Ascending aorta (tissue), 2 donors: Measurements from ENCODE around the gene NXPH2. TPM values are rescaled to one million over a fixed set of nuclear protein-coding genes. Genes with fewer than 3 reads are reported as not detected.
"Not testable (repeated sequence)": the region's sequence is repeated elsewhere in the genome, so short reads cannot be mapped to it uniquely, and the experiment has no call there.

Experiments used
- DNase-seq, 2 donors: peaks; one replicate each; pipeline ENCODE4 v3.0.0-alpha.2; 2019; ENCODE audit warnings: low spot score in 2 of 2
- H3K27ac ChIP-seq, 2 donors: fragments of 200-600 bp; sonication (generic); one replicate each; pipeline ENCODE4 v1.5.1; 2016 to 2017; ENCODE audit warnings: mild to moderate bottlenecking in 1 of 2
- H3K27me3 ChIP-seq: fragments of 200-600 bp; sonication (generic); one replicate; pipeline ENCODE4 v1.5.1; 2017
- H3K36me3 ChIP-seq, 2 donors: fragments of 200-600 bp; sonication (generic); one replicate each; pipeline ENCODE4 v1.5.1; 2016
- H3K4me1 ChIP-seq, 2 donors: fragments of 200-600 bp; sonication (generic); one replicate each; pipeline ENCODE4 v1.5.1; 2016 to 2017; ENCODE audit warnings: mild to moderate bottlenecking in 1 of 2
- H3K4me3 ChIP-seq, 2 donors: fragments of 200-600 bp; sonication (generic); one replicate each; pipeline ENCODE4 v1.5.1; 2016 to 2017; ENCODE audit warnings: mild to moderate bottlenecking in 1 of 2
- H3K9me3 ChIP-seq, 2 donors: fragments of 200-600 bp; sonication (generic); one replicate each; pipeline ENCODE4 v1.5.1; 2016
- intact Hi-C: fragments of 100-400 bp; cut with DNase I; formaldehyde crosslinking; loops from one replicate; pipeline ENCODE4 v1.15.1; 2023
- total RNA-seq: library from RNA; depleted of rRNA; stranded (reverse); fragments of >200 nt; gene quantifications from one replicate; pipeline ENCODE4 v1.1.0, GENCODE V29; 2016
- TF ChIP-seq, protein P1 (sequence below), 3 experiments: fragments of 200-600 bp in 2 of 3; fragments of 450-650 bp in 1 of 3; sonication (generic) in 2 of 3; IDR thresholded peaks; one replicate each; pipeline ENCODE4 v1.5.1; 2016 to 2019; ENCODE audit warnings: antibody characterized with exemption in 3 of 3, mild to moderate bottlenecking in 1 of 3, moderate library complexity in 1 of 3

NXPH2 gene
- total RNA-seq, 1 donor from 2014 or later: not detected

DNA sequence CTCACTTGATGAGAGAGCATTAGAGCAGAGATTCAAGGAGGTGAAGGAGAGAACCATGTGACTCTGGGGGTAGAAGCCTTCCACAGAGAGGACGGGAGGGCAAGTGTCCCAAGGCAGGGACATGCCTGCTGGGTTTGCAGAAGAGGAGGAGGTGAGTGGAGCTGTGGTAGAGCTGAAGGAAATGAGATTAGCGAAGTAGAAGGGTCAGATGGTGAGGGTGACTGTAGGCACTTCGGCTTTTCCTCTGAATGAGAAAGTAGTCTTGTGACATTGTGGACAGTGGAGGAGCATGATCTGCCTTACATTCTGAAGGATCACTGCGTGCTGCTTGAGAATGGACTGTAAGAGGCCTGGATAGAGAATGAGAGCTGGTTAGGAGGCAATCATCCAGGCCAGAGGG lies 126.0 kb downstream of the NXPH2 start:
- TF ChIP-seq, protein P1, sequence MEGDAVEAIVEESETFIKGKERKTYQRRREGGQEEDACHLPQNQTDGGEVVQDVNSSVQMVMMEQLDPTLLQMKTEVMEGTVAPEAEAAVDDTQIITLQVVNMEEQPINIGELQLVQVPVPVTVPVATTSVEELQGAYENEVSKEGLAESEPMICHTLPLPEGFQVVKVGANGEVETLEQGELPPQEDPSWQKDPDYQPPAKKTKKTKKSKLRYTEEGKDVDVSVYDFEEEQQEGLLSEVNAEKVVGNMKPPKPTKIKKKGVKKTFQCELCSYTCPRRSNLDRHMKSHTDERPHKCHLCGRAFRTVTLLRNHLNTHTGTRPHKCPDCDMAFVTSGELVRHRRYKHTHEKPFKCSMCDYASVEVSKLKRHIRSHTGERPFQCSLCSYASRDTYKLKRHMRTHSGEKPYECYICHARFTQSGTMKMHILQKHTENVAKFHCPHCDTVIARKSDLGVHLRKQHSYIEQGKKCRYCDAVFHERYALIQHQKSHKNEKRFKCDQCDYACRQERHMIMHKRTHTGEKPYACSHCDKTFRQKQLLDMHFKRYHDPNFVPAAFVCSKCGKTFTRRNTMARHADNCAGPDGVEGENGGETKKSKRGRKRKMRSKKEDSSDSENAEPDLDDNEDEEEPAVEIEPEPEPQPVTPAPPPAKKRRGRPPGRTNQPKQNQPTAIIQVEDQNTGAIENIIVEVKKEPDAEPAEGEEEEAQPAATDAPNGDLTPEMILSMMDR (IDR thresholded peaks at IDR 0.05): no peak
- no peak for DNase-seq
- Histone ChIP-seq H3K27ac (no peak overlapping the region), H3K36me3 (no peaks in the 10 kb centered on the region), H3K4me1 (no peaks in the 10 kb centered on the region), H3K9me3 (no peaks in the 10 kb centered on the region), H3K27me3 (no peaks in the 10 kb centered on the region), H3K4me3 (no peak overlapping the region)
- intact Hi-C loops: no loop called here

DNA sequence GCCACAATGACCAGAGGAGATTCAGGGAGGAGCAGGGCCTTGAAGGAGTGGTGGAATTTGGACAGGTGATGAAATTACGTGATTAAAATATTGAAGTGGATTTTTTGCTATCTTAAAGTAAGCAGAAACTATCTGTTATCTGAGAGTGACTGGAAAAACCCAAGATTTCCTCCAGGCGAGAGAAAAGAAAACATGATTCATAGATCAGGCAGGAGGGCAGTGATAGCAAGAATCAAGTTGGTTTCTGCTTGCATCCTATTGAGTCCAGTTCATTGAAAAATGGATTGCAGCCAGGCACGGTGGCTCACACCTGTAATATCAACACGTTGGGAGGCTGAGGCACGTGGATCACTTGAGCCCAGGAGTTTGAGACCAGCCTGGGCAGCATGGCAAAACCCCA lies 127.8 kb downstream of the NXPH2 start:
- Histone ChIP-seq H3K9me3 (no peaks in the 10 kb centered on the region), H3K4me1 (no peaks in the 10 kb centered on the region), H3K36me3 (no peaks in the 10 kb centered on the region), H3K4me3 (no peak overlapping the region), H3K27me3 (no peaks in the 10 kb centered on the region), H3K27ac (no peak overlapping the region)
- intact Hi-C loops: no loop called here
- no peak for DNase-seq
- TF ChIP-seq, protein P1 (IDR thresholded peaks at IDR 0.05): no peak

DNA sequence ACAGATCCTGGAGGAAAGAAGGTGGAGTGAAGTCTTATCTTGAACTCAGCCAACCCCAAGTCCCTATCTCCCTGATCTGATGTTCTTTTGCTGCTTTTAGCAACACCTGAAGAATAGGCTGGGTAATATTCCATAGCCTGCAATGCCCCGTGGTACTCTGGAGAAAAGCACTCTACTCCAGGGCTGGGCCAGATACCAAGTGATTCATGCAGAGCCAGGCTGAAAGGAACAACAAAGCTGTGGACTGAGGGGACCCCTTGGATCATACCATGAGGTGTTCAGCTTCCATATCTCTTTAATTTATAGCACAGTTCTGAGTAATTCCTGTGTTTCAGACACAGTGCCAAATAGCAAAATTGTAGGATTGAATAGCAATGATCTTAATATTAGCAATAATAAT lies 130.6 kb downstream of the NXPH2 start:
- no peak for DNase-seq
- no peaks in the 10 kb centered on the region for H3K9me3 ChIP-seq
- no peaks in the 10 kb centered on the region for H3K36me3 ChIP-seq
- TF ChIP-seq, protein P1 (IDR thresholded peaks at IDR 0.05): no peak
- H3K4me1 ChIP-seq: no peaks in the 10 kb centered on the region
- H3K27me3 ChIP-seq: no peaks in the 10 kb centered on the region
- intact Hi-C loops: no loop called here
- no peak overlapping the region for H3K4me3 ChIP-seq
- H3K27ac ChIP-seq: no peak overlapping the region

DNA sequence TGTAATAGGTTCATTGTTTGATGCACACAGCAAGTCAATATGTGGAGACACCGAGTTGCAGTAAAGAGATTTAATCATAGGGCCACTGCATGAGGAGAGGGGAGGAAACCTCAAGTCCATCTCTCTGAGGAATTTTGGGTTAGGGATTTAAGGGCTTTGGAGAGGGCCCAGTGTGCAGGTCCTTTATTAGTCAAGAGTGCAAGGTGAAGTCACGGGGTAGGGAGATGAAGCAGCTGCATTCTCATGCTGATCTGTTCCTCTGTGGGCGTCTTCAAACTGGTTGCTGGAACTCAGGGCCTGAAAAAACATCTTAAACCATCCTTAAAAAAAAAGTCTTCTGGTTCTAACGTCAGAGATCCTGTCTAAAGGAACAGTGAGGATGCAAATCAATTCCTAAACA lies 131.6 kb downstream of the NXPH2 start:
- H3K36me3 ChIP-seq: no peaks in the 10 kb centered on the region
- TF ChIP-seq, protein P1 (IDR thresholded peaks at IDR 0.05): no peak
- H3K4me3 ChIP-seq: no peak overlapping the region
- H3K9me3 ChIP-seq: no peaks in the 10 kb centered on the region
- H3K4me1 ChIP-seq: no peaks in the 10 kb centered on the region
- DNase-seq: no peak
- no peak overlapping the region for H3K27ac ChIP-seq
- intact Hi-C loops: no loop called here
- H3K27me3 ChIP-seq: no peaks in the 10 kb centered on the region

DNA sequence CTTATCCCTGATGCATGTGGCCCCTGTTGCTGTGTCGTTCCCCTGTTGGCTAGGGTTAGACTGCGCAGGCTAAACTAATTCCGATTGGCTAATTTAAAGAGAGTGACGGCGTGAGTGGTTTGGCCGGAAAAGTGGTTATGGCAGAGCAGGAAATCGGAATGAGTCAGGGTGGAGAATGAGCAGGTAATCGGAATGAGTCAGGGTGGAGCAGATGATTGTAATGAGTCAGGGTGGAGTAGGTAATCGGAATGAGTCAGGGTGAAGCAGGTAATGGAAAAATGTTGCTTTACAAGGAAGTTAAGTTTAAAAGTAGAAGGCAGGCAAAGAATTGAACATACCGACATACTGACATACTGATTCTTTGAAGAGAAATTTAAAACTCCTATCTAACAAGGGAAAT lies 135.4 kb downstream of the NXPH2 start:
- H3K36me3 ChIP-seq, H3K4me1 ChIP-seq, H3K9me3 ChIP-seq, H3K27ac ChIP-seq, H3K4me3 ChIP-seq, intact Hi-C loops, H3K27me3 ChIP-seq, DNase-seq: not testable (repeated sequence)

DNA sequence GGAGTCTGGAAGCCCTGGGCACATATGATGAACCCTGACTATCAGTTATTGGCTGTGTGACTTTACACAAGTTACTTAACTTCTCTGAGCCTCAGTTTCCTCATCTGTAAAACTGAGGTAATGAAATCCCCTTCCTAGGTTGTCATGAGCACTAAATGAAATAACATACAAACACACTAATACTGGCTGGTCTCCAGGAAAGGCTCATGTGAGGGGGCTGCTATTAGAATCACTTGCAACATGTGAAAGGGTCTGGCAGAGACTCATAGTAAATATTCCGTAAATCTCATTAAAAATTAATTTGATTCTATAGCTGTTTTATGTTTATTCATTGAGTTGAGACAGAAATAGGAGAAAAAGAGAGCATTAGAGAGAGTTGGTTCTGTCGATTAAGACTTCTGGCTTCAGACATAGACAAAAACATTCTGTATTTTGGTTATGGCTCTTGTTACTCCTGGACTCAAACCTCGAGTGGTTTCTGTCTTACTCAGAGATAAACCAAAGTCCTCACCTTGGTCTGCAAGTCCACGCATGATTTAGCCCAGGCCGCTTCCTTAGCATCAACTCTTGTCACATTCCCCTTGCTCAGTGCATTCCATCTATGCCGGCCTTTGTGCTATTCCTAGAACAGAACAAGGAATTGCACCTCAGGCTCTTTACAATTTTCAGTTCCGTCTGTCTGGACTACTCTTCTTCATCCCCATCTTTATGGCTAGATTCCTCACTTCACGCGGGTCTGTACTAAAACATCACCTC lies 139.1 kb downstream of the NXPH2 start:
- TF ChIP-seq, protein P1 (IDR thresholded peaks at IDR 0.05): no peak
- Histone ChIP-seq H3K36me3 (no peaks in the 10 kb centered on the region), H3K4me1 (no peaks in the 10 kb centered on the region), H3K9me3 (no peaks in the 10 kb centered on the region), H3K27ac (no peak overlapping the region), H3K27me3 (no peaks in the 10 kb centered on the region), H3K4me3 (no peak overlapping the region)
- no peak for DNase-seq
- intact Hi-C loops: no loop called here
